ENCODE measurements around the gene ENOX1.

The ENOX1 gene

DNA sequence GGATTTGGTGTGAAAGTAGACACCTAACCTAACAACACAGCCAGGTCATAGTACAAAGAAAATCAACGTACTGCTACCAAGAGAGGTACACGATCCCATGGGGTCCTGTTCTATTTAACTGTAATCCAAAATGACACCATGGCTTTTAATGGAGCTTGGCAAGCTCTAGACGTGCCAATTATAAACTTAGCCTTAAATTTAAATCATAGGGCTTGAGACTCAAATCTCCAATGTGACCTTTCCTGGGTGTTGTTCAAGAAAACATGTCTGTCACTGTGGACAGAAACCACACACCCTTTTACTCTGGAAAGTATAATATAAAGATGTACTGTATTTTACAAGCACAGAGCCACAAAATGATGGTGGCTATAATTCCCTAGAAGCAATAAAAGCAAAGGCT lies 299.3 kb downstream of the ENOX1 start:
- DNase-seq (ENCODE audit: low read depth in 2 of 2): no peak

DNA sequence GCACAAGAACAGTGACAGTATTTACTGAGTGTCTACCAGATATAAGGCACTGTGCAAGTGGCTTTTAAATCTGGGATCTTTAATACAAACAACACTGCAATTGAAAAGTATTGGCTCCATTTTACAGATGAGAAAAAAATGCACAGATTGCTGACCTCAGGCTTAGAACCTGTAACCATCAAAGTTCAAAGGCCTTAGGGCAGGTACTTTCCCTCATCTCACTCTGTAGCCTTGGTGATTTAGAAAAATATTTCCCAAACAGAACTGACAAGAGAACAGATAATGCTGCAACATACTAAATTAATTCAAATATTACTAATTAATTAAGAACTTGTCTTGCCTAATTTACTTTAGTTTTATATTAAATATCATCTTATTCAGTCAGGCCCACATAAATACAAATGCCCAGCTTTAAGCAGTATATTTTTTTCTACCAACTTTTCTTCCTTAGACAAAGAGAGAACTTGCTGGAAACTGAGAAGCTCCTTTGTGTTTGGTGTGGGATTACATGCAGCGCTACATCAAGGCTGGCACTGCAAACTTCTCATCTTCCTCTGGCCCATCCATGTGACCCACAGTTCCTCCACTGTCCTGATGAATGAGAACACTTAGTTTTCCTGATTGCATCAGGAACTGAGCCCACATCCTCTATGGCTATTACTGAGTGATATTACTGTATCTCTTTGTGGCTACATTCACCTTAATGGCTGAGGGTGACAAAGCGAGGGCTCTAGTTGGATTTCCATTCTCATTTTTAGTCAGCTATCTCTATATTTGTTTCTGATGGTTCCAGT lies 302.1 kb downstream of the ENOX1 start:
- no peak for DNase-seq (ENCODE audit: low read depth in 2 of 2)

DNA sequence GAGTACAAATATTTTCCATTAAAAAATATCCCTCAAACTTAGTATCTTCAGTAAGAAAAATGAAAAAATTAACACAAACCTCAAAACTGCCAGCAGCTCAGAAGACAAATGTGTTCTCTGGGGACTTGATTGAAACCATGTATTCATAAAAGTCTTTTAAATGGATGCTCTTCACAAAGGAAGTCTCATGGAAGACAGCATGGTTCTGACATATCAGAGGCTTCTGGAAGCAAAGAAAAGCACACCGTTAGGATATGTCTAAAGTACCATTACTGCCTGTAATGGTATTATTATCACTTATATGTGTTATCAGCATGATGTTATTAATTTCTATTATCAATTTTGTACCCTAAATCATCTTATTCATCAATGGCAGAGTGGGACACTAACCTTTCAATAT lies 302.8 kb downstream of the ENOX1 start:
- DNase-seq (ENCODE audit: low read depth in 2 of 2): no peak

DNA sequence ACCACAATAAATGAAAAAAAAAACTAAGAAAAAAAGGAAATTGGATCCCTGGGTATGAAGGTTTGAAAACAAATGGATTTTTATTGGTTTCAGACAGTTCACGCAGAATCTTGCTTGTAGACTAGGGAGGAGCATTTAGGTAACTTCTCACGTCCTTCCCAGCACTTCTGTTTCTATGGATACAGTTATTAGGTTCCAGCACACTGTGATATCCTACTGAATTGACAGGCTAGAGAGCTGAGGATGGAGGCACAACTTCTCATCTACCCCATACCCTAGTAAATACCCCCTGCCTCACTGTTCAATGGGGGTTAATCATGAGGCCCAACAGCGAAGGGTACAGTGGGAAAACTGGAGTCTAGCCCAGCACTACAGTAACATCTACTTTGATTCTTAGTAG lies 304.1 kb downstream of the ENOX1 start:
- DNase-seq (ENCODE audit: low read depth in 2 of 2): no peak

DNA sequence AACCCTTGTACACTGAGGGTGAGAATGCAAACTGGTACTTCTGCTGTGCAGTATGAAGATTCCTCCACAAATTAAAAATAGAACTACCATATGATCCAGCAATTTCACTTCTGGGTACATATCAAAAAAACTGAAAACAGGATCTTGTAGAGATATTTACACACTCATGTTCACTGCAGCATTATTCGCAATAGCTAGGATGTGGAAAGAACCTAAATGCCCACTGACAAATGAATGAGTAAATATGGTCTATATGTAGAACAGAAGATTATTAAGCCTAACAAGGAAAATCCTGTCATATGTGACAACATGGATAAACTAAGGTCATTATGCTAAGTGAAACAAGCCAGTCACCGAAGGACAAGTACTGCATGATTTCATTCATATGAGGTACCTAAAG lies 304.7 kb downstream of the ENOX1 start:
- no peak for DNase-seq (ENCODE audit: low read depth in 2 of 2)

DNA sequence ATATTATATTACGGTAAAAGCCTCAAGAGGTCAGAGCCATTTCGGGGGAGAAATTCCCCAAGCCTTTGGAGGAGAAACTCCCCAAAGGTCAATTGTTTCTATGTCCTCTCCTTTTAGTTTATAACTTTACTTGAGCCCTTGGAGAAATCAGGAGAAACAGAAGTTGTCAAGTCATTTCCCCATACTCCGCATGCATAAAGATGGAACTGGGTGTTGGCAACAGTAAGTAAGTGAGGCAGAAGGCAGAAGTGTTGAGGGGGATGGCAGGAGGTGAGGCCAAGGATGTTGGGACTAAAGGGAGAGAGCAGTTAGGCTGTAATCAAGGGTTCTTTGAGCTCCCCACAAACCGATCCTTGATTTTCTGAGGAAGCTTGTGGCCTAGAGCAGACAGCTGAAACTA lies 307.9 kb downstream of the ENOX1 start:
- no peak for DNase-seq (ENCODE audit: low read depth in 2 of 2)

DNA sequence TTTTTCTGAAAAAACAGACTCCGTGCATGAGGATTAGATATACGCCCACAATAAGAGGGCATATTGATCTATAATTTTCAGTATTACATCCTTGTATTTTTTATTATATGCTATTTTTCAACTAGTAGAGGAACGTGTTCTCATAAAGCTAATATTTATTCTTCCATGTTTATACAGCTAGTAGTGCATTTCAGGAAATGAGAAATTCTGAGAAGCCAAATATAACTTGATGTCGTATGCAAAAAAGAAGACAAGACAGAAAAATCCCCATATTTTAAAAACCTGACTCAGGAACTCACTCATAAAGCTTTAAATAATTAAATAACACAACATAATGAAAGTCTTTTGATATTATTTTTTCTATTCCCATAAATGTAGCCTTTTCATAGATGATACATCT lies 308.6 kb downstream of the ENOX1 start:
- no peak for DNase-seq (ENCODE audit: low read depth in 2 of 2)

DNA sequence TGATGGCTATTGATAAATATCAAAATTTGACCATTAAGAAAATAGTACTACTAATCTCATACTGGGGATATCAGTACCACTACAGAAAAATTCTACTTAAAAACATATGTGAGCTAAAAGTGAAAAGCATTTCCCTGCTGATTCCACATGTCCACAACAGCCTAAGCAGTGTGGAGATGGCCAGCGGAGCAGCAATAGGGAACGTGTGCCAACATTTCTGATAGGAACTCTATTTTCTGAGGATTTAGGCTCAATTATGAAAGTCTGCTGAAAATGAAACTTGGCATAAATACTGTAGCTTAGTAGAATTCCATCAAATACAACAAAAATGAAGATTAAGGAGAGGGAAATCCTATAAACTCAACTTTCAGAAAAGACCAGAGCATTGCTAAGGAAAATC lies 311.6 kb downstream of the ENOX1 start:
- DNase-seq (ENCODE audit: low read depth in 2 of 2): no peak

DNA sequence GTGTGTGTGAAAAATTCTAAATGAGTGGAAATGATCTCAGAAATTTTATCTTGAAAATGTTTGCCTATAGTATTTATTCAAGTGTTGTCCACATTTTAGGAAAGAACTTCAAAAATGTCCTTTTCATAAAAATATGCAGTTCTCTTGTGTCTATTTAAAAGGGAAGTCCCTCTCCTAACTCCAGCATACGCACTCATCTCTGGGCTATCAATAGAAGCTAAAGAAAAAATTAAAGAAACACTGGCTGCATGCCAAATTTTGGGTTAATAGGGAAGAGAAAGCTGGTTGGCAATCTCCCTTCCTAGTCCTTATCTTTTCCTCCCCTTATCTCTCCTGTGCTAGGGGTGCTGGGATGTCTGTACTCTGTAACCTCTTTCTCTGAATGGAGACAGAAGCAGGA lies 313.3 kb downstream of the ENOX1 start:
- no peak for DNase-seq (ENCODE audit: low read depth in 2 of 2)

DNA sequence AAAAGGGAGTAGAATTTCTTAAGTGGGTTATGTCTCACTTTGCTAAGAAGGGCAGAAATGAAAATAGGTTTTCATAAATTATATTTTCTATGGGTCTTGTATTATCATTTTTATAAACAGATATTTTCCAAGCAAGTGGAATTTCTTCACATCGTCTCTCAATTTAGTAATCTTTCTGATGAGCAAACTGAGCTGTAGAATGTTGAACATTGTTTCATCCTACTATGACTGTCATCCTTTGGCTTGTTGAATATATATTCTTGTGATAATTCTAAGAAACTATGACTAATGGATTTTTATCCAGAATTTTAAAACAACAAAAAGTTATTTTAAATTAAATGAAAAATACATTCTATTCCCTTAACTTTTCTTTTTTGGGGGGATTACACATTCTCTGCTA lies 313.8 kb downstream of the ENOX1 start:
- DNase-seq (ENCODE audit: low read depth in 2 of 2): no peak

DNA sequence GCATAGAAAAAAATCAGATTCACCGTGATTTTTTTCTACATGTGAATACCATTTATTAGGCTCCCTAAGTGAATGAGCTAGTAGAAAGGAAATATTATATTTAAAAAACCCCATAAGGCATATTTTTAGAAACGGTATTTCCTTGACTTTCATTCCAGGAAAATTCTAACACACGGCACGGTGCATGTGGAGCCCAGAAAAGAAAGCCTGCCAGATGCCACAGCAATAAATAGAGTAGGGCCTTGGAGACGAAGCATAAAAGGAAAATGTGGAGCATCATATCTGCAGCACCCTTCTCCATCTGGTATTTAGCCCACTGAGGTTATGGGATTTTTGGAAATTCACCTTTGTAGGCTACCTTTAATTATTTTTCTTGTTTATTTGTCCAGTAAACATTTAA lies 314.4 kb downstream of the ENOX1 start:
- no peak for DNase-seq (ENCODE audit: low read depth in 2 of 2)

DNA sequence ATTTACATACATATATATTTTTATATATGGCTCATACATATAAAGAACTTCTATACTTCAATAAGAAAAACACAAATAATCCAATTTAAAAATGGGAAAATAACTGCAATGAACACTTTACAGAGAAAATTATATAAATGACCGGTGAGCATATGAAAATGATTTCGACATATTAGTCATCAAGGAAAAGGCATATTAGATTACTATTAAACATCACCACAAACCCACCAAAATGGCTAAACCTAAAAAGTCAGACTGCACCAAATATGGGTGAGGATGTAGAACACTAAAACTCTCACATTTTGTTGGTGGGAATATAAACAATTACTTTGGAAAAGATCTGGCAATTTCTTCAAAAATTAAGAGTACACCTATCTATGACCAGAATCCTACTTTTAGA lies 316.2 kb downstream of the ENOX1 start:
- DNase-seq (ENCODE audit: low read depth in 2 of 2): no peak

DNA sequence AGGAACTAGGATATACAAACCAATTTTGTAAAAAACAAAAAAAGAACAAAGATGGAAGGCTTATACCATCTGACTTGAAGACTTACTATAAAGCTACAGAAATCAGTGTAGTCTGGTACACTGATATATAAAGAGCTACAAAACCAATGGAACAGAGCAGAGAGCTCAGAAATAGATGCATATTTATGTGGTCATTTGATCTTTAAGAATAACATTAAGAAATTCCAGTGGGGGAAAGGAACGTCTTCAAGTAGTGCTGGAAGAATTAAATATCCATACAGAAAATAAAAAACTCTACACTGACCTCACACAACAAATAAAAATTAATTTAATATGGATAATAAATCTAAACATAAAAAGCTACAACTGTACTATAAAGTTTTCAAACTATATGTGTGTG lies 317.0 kb downstream of the ENOX1 start:
- DNase-seq (ENCODE audit: low read depth in 2 of 2): no peak

DNA sequence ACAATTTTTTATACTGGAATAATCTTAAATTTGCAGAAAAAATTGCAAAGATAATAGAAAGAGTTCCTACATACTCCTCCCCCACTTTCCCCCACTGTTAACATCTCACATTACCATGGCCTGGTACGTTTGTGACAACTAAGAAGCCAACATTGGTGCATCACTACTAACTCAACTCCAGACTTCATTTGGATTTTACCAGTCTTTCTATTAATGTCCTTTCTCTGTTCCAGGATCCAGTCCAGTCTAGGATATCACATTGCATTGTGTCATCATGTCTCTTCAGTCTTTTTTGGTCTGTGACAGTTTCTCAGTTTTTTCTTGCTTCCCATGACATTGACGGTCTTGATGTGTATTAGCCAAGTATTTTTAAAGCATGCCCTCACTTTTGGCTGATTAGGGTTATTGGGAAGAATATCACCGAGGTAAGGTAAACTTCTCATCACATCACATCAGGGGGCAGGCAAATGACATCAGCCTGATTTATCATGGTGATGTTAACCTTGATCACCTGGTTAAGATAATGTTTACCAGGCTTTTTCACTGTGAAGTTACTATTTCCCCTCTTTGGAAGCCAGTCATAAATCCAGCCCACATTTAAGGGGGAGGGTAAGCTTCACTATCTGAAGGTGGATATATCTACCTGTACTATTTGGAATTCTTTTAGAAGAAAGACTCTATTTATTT lies 322.1 kb downstream of the ENOX1 start:
- no peak for DNase-seq (ENCODE audit: low read depth in 2 of 2)

DNA sequence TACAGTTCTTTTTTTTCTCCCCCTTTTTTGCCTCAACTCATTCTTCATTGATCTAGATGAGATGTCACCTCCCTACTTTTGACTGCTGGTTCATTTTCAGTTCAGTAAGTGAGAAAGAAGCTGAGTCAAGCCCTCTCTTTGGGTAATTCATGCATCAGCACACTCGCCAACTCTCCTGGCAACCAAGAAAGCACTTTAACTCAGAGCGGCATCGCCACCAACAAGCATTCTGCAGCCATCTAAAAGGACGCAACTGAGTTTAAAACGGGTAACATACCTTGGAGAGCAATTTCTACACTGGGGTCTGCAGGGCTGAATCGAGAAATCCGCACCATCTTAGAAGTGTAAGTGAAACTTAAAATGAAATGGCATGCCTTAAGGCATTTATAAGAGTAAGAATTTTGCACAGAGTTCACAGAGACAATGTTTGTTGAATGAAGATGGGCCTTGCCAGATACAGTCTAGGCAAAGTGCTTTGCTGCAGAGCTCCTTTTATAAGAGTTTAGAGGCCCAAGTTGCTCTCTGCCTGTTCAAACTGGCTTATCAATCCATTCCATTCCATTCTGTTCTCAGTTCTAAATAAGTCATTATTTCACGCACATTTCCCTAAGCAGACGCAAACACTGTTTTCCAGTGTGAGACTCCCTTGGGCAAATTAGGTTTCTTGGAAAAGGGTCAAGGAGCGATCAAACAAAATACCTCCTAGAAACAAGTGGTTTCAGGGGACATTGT lies 338.0 kb downstream of the ENOX1 start:
- no peak for DNase-seq (ENCODE audit: low read depth in 2 of 2)

DNA sequence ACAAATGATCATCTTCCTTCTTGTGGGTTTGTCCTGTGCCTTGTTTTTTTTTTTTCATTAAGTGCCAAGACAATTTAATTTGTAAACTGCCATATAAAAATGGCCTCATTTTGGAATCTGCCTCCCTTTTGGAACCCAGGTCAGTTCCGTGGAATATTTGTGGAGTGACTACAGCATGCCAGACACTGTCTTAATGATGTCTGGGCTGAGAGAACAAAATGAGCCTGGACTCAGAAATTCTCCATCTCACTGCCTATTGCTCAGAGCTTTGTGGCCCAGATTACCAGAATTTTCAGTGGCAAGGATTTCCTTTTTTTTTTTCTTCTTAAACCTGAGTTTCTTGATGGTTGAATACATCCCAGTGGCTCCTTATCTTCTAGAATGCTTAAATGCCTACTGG lies 340.6 kb downstream of the ENOX1 start:
- no peak for DNase-seq (ENCODE audit: low read depth in 2 of 2)

DNA sequence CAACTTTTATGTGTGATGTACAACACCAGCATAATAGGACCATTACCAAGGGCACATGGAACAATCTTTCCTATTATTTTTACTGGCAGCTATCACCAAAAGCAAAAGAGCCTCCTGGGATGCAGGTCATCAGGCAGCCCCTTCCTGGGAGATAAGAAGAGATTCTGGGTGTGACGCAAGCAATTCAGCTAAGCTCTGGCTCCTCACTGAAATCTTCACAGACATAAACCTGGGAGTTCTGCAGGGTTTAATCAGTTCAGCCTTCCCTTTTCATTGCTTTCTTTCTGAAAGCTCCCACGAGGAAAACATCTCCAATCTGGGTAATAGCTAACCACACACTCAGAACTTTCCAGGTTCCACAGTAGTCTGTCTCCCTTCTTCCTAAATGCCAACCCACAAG lies 341.1 kb downstream of the ENOX1 start:
- no peak for DNase-seq (ENCODE audit: low read depth in 2 of 2)

DNA sequence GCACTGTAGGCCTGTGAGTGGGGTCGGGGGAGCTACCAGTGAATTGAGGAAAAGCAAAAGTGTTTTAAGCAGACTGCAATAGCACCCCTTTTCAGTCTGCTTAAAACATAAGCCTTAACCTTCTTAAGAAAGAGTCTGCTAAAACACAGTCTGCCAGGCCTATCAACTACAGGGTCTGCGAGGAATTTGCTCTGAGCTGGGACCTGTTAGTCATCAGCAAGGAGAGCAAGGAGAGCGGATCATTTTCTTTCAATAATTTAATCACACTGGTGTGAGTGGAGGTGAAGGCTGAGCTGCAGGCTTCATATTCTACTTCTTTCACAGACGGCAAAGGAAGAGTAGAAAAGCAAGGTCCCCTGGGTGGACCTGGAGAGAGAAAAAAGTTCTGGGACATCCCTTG lies 342.7 kb downstream of the ENOX1 start:
- no peak for DNase-seq (ENCODE audit: low read depth in 2 of 2)

DNA sequence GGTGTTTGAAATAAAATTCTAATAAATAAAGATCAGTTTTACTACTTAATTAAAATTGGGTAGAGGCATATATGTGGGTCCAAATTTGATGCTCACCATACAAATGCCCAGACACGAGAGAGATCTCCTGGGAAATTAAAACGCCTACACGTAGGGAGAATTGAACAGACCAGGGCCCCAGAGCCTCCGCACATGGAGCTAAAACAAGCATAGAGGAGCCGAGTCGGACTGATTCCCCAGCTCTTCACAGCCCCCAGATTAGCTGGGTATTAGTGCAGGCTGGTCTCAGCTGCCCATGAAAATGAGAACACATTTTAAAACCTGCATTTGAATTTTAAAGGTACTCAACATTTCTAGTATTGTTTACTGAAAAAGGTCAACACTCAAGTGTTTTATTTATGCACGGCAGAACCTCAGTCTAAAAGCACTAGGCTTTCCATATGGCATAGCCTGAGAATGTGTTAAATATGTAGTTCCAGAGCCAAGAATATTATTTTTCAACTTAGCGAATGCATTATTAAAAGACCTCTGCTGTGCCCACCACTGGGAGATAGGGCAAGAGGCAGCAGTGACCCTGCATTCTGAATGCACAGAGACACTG lies 344.8 kb downstream of the ENOX1 start:
- DNase-seq (ENCODE audit: low read depth in 2 of 2): no peak

DNA sequence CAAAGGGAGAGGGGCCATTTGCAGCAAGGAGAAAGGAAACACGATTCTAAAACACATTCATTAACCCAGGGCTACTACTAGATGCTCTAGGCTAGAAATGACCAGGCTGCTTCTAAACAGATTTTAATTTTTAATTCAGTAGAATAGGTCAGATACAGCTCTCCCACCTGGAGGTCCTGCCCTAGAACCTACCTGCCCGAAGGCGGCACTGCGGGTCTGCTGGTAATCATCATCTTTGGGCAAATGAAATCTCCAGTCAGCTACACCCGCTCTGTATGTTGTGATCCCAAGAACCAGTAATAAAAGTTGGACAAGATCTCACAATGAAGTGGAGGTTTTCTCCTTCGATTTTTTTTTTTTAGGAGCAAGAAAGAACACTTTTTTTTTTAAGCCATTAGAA lies 345.3 kb downstream of the ENOX1 start:
- no peak for DNase-seq (ENCODE audit: low read depth in 2 of 2)

DNA sequence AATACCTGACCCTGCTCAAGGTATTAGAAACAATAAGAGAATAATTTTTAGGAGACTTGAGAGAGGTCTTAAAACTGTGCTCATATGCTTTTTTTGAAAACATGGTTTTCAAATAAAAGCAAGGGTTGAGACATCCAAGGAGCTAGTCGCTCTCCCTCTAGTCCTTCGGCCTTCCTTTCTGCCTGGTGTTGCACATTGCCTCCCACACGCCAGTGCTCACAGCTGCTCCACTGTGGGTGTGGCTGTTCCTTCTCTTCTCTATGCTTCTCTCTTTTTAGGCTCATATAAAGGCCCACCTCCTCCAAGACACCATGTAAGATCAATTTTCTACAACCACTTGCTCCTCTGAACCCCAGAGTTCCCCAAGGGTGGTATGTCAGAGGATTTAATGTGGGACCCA lies 352.6 kb downstream of the ENOX1 start:
- DNase-seq (ENCODE audit: low read depth in 2 of 2): no peak

DNA sequence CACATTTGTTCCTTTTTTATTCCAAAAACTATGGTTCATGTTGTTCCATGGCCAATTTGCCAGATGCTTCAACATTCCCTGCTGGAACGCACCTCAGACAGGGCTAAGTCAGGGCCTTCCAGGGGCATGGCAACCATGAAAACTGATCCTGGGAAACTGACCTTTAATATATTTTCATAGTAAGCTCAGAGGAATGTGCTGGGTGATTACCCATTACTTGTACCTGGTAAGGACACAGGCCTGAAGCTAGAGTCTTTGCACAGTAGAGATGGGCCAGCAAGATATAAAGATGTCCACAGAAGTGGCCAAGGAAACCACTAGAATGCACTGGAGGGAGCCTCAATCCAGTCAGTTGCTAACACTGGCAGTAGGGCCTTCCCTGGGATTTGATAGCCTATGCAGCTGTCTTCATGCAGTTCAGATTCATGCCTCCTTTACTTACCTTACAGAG lies 353.1 kb downstream of the ENOX1 start:
- no peak for DNase-seq (ENCODE audit: low read depth in 2 of 2)

DNA sequence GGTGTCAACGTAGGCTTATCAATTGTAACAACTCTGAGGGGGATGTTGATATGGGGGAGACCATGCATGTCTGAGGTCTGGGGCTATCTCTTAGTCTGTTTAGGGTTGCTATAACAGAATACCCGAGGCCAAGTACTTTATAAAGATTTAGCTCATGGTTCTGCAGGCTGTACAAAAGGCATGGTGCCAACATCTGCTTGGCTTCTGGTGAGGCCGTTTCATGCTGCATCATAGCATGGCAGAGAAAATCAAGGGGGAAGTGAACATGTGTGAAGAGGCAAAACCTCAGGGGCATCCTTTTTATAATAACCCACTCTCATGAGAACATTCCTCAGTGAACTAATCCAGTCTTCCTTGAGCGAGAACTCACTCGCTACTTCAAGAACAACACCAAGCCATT lies 353.8 kb downstream of the ENOX1 start:
- DNase-seq (ENCODE audit: low read depth in 2 of 2): no peak

Data from activated CD4-positive, alpha-beta T cell treated with anti-CD3 and anti-CD28 coated beads for 24 hours (primary cell).